GM21619 (cell line): Measurements from ENCODE around the gene CREB3.

Experiments used
- ATAC-seq: cut with Tn5 transposase; IDR thresholded peaks from one replicate; pipeline ENCODE4 v1.9.1; 2021; ENCODE audit not compliant: unreplicated experiment

Gene CREB3

GRCh38 chr9:35725362-35725761 is 7.1 kb upstream of the CREB3 start:
- ATAC-seq: no peak

- ATAC-seq: peak; percentile 29
Observed at GRCh38 chr9:35726931-35727330, 5.5 kb upstream of the CREB3 start.

- no peak for ATAC-seq
Observed at GRCh38 chr9:35727676-35728040, 4.8 kb upstream of the CREB3 start.

GRCh38 chr9:35728041-35728971 is 4.2 kb upstream of the CREB3 start:
- no peak for ATAC-seq

GRCh38 chr9:35729101-35729500 is 3.4 kb upstream of the CREB3 start:
- ATAC-seq: no peak

DNA sequence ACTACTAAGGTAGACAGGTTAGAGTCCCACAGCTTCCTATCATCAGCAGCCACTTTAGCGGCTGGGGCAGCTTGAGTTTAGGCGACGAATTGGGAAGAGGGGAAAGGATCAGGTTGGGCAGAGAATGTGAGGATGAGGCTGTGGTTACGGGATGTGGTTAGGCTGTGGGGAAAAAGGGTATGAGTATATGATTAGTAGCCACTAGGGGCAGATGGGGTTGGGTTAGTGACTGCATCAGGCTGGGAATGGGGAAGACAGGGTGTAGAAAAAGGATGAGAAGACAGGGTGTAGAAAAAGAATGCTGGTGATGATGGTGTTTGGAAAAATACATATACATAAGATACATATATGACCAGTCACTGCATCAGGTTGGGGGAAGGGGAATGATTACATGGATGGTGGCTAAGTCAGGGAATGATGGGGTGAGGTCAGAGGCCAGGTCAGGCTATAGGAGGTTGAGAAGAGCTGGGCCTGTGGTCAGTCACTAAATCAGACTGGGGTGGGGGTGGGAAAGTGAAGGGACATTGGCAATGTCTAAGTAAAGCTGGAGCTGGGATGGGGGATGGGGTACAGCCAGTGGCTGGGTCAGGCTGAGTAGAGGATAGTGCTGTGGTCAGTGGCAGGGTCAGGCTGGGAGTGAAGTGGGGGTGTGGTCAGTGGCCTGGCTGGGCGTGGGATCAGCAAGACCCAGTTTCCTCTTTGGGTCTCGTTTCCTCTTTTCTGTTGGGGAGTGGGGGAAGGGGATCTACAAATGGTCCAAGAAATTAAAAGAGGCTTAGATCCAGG is 2.6 kb upstream of the CREB3 start:
- ATAC-seq: no peak

- no peak for ATAC-seq
Observed at GRCh38 chr9:35730486-35730854, 2.0 kb upstream of the CREB3 start.

DNA sequence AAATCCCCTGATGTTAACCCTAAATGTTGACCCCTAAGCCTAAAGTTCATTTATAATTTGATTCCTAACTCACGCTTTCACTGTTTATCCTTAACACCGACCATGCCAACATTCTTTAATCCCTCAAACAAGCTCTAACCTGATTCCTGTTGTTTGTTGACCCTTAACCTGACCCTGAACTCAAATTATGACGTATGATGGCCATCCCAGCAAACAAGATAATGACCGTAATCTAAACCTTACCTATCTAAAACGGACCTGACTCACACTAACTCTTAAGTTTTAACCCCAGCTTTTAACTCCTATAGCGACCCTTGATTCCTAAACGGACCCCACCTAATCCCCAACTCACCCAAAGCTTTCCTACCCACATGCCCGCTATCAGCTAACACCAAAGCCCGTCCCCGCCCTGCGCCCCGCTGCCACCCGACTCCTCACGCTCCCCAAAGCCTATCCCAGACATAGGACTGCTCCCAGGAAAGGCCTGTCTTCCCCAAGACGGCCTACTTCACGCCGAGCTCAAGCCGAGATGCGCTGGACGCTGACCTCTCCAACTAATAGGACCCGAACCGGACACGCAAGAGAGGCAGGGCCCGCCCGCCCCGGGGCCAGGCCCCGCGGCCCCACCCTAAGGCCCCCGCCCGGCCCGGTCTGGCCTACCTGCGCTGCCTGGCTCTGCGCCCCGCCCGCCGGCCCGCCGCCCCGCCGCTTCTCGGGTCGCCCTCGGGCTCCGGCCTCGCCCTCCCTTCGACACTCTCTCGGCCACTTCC is 866 bp upstream of the CREB3 start:
- ATAC-seq: no peak

DNA sequence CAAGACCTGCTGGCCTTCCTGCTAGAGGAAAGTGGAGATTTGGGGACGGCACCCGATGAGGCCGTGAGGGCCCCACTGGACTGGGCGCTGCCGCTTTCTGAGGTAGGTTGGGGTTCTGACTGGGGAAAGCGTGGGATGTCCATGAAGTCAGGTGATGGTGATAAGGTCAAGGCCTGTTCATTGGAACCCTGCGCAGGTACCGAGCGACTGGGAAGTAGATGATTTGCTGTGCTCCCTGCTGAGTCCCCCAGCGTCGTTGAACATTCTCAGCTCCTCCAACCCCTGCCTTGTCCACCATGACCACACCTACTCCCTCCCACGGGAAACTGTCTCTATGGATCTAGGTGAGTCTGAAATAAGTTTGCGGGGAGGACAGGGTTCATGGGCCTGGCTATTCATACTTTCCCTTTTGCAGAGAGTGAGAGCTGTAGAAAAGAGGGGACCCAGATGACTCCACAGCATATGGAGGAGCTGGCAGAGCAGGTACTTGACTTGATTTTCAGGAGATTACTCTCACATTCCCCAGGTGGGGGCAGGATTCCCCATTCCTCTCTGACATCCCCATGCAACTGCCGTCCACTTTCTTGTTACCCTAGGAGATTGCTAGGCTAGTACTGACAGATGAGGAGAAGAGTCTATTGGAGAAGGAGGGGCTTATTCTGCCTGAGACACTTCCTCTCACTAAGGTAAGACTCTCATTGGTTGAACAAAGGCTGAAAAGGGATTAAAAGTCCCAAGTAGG is 505 bp downstream of the CREB3 start:
- no peak for ATAC-seq

GRCh38 chr9:35734096-35734495 is 1.6 kb downstream of the CREB3 start:
- ATAC-seq: no peak

GRCh38 chr9:35736201-35736633 is 3.8 kb downstream of the CREB3 start:
- ATAC-seq: no peak

GRCh38 chr9:35737143-35737542 is 4.7 kb downstream of the CREB3 start:
- no peak for ATAC-seq

GRCh38 chr9:35738186-35738585 is 5.7 kb downstream of the CREB3 start:
- no peak for ATAC-seq

DNA sequence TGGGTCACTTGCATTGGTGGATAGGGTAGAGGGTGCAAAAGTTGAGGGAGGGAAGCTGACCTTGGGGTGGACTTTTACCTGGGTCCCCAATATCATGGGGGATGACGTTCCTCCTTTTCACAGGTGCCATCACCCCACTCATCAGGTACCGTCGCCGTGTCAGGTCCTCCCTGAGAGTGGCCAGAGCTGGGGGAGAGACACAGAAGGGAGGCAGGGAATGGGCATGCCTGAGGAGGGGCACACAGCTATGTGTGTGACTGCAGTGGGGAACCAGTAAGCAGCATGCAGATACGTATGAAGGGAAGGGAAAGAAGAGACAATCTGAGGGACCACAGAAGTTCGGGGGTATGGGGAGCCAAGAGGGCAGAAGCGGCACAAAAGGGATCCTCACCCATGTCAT is 6.5 kb downstream of the CREB3 start:
- ATAC-seq: no peak

DNA sequence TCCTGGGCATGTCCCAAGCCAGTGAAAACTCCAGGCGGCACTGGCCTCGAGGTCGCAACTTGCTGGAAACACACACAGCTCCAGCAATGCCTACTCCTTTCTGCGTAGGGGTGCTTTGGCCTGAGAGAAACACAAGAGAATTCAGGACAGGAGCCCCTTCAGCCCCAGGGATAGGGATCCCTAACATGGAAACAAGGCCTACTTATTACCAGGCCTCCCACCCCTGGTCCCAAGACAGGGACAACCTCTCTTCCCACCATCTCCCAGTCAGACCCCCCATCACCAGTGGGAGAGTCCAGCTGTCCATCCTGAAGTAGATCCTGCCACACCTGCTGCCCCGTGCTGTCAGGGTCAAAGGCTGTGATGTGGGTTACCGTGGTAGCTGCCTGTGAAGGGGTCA is 7.8 kb downstream of the CREB3 start:
- no peak for ATAC-seq

DNA sequence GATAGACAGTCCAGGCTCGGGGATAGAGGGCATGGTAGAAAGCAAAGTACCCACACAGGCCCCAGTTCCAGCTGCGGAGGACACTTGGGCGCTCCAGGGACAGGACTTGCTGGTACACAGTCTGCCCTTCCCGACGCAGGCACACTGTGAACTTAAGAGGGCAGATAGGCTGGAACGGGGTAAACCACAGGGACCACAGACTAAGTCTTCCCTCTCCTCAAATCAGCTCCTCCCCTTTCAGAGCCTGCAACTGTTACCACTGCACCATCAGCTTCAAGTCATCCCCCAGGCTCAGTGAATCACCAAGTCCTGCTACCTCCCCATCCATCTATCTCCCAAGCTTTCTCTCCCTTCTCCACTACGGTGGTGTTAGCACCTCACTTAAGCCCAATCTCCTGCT is 9.3 kb downstream of the CREB3 start:
- no peak for ATAC-seq

GRCh38 chr9:35743452-35743851 is 11.0 kb downstream of the CREB3 start:
- ATAC-seq: no peak

GRCh38 chr9:35743880-35744518 is 11.5 kb downstream of the CREB3 start:
- no peak for ATAC-seq

- no peak for ATAC-seq
Observed at GRCh38 chr9:35745569-35745968, 13.1 kb downstream of the CREB3 start.

DNA sequence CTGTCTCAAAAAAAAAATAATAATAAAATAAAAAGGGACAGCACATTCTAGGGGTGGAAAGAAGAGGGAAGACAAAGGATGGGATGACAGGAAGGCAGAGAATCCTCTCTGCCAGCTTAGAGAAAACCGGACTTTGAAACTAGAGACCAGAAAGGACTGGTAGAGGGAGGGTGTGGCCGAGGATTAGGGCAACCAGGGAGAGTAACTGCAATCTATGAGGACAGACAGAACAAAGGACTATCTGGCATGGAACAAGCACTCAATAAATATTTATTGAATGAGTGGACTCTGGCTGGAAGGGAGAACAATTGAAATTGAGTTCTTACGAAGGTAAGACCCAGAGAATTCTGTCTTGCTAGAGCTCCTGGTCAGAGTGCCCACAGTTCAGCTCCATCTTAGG is 14.1 kb downstream of the CREB3 start:
- no peak for ATAC-seq
